ENCODE results near the gene NTRK3.

- TF ChIP-seq CTCF (conservative IDR thresholded peaks at IDR 0.05; ENCODE audit: low read depth, low read length) (no peak), EZH2 (IDR thresholded peaks at IDR 0.05; ENCODE audit: low read length, unreplicated experiment) (no peak), EZH2phosphoT487 (IDR thresholded peaks at IDR 0.05; ENCODE audit: borderline replicate concordance, low read length) (no peak)
These were observed 44.8 kb upstream of the NTRK3 start for GRCh38 chr15:88301311-88301710.

All from PC-3 (cell line).